Glomerular visceral epithelial cell (primary cell): Measurements from ENCODE around the gene ZC3H18.

Source experiments
- DNase-seq: peaks from one replicate; pipeline ENCODE4 v3.0.0-alpha.2; 2016; ENCODE audit errors: extremely low spot score

ZC3H18 gene

GRCh38 chr16:88623858-88624257 is 53.7 kb downstream of the ZC3H18 start:
- no peak for DNase-seq

- DNase-seq: no peak
Observed at GRCh38 chr16:88624481-88624880, 54.3 kb downstream of the ZC3H18 start.

- no peak for DNase-seq
Observed at GRCh38 chr16:88624977-88625576, 54.9 kb downstream of the ZC3H18 start.

DNA sequence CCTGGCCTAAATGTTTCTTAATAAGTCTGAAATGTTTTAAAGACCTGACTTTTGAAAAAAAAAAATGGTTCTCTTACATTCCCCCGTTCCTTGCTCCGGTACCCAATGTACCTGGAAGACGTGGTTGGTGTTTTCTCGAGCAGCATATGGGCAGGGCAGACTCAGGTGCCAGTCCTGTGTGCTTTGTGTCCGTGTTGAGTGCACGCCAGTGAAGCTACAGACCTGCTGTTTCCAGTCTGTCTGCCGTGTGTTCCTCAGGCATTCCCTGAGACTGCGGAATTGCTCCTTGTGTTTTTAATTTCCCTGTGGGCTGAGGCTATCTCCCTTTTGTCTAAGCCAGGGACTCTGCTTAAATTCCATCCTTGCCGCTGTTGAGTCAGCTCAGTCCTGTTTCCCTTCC is 56.4 kb downstream of the ZC3H18 start:
- DNase-seq: no peak

- no peak for DNase-seq
Observed at GRCh38 chr16:88627531-88628411, 57.6 kb downstream of the ZC3H18 start.

DNA sequence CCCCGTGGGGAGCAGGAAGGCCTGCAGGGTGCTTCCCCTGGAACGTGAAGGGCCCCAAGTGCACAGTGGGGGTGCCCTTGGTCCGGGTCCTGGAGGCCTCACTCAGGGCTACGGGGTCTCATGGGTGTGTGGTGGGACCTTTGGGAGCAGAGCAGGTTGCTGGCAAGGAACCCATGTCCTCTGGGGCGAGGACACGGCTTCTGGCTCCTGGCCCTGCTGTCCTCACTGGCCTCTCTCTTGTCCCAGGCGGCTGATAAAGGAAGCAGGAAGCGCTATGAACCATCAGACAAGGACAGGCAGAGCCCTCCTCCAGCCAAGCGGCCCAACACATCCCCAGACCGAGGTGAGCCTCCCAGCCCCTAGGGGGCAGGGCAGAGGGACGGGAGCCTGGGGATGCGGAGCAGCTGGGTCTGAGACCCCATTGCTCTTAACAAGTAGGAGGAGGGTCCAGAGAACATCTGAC is 58.3 kb downstream of the ZC3H18 start:
- no peak for DNase-seq

DNA sequence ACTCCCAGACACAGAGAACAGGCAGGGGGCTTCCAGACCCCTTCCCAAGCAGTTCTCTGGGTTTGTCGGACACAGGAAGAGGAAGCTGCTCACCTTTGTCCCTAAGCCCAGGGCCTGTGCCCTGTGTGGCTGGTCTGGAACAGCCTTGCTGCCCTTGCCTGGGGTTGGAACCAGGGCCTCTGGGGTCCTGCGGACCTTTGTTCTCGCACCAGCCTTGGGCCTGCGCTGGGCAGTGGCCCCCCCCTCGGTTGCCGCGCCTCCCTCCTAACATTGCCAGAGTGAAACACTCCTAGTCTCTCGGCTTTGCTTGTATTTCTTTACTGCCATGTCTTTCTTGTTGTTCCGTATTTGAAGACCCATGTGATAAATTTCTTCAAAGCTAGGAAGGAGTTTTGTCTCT is 59.6 kb downstream of the ZC3H18 start:
- no peak for DNase-seq

GRCh38 chr16:88630433-88630832 is 60.2 kb downstream of the ZC3H18 start:
- DNase-seq: no peak

DNA sequence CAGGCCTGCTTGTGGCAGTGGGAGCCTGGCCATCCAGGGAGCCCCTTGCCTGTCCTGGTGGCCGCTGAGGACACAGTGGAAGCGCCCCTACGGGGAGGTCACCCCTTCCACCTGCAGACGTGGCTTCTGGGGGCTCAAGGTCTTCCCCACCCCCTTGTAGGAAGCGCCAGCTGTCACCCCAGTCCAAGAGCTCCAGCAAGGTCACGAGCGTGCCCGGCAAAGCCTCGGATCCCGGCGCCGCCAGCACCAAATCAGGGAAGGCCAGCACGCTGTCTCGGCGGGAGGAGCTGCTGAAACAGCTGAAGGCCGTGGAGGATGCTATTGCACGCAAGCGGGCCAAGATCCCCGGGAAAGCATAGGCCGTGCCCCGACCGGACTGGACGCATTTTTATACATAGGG is 60.7 kb downstream of the ZC3H18 start:
- DNase-seq: no peak

DNA sequence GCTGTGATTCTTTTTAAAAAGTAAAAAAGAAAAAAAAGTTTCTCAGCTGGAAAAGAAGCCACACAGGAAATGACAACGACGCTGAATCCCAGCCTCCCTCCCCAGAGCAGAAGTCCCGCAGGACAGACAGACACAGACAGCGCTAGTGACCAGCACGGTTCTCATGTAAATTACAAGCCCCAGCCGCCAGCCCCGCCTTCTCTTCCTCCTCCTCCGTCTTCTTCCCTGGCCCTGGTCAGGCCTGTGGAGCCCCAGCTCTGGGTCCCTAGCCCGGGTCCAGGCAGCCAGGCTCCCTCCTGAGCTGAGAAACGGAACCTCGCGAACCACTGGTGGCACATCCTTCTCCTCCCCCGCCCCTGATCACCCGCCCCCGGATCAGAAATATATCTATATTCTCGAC is 61.2 kb downstream of the ZC3H18 start:
- DNase-seq: no peak

- no peak for DNase-seq
Observed at GRCh38 chr16:88631920-88632586, 61.9 kb downstream of the ZC3H18 start.

DNA sequence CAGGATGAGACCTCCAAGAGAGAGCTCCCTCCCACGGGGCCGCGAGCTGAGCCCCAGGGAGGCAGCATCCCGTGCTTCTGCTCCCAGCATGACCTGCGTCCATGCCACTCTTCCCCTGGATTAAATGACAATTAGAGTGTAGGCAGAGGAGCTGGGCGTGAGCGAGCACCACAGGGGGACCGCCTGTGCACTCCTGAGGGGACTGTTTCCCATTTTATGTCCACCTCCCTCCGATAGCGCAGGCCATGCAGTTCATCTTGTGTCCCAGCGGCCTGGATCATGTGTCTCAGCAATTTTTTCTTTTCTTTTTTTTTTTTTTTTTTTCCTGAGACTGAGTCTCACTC is 62.4 kb downstream of the ZC3H18 start:
- no peak for DNase-seq

GRCh38 chr16:88633684-88634140 is 63.5 kb downstream of the ZC3H18 start:
- DNase-seq: no peak

GRCh38 chr16:88634141-88634993 is 64.2 kb downstream of the ZC3H18 start:
- DNase-seq: no peak

DNA sequence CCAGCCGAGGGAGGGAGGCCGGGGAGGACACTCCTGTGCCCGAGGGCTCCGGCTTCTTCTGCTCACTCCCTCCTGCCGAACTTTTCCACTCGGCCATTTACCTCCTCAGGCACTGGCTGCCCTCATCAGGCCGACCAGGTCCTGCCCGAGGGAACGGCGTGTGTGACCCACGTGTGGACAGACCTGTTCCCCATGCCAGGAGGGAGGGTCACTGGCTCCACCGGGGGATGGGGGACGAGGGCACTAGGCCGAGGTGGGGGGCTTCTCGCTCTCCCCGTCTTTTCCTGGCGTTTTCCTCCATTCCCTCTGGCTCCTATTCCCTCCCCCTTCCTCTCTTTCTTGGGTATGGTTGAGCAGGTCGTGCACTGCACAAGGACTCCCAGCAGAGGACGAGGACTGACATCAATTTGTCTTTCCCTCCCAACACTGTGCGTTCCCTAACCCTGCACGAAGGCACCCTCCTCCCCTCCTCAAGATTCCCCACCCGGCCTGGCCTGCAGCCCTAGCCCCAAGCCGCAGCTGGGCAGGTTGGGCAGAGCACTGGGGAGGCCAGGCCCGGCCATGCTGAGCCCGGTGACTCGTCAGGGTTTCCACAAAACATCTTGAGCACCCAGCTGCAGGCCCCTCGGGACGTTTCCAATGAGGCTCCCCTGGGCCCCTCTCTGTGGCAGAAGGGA is 64.9 kb downstream of the ZC3H18 start:
- no peak for DNase-seq

GRCh38 chr16:88635671-88636319 is 65.6 kb downstream of the ZC3H18 start:
- DNase-seq: no peak

GRCh38 chr16:88636488-88637265 is 66.5 kb downstream of the ZC3H18 start:
- no peak for DNase-seq

GRCh38 chr16:88638323-88639230 is 68.4 kb downstream of the ZC3H18 start, which contains the start of gene IL17C:
Gene IL17C, plus strand, starts transcription at chr16:88638572. Its CDS starts 70 bp downstream, at chr16:88638642.
- DNase-seq: no peak
